ENCODE data around the gene TEX10.
"Not testable (repeated sequence)": the region's sequence is repeated elsewhere in the genome, so short reads cannot be mapped to it uniquely, and the experiment has no call there.

TEX10 gene

DNA sequence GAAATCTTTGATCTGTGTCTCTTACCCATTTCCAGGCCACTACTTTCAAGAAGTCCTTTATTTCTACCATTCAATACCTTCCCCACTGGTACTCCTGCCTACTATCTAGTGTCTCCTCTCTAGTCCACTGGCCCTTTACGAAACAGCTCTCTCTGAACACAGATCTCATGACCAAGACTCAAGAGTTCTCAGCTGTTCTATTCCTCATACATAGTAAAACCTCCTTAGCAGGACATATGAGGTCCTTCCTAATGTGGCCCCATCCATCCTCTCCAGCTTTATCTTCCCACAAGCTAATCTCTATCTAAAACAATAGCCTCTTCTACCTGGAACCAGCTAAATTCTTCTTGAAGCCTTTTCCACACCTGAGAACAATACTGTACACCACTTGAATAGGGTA, 2.6 kb downstream of the TEX10 start:
- DNase-seq (ENCODE audit: low spot score) = no peak

DNA sequence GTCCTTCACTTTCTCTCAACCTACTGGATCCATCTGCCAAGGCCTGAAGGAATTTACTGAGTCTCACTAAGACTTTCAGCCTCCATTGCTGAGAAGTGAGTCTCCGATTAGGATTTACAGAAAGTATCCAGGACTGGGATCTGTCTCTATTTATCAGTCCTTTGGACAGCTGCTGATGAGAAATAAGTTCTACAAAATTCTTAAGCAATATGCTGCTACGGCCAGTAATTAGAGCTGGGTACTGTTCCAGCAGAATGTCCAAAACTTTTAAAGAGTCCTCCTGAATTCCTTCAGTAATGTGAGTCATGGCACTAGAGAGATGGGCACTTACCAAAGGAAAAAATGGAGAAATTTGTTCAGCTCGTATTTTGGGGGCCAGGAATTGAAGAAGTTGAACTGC, 5.9 kb downstream of the TEX10 start:
- DNase-seq (ENCODE audit: low spot score) = no peak

DNA sequence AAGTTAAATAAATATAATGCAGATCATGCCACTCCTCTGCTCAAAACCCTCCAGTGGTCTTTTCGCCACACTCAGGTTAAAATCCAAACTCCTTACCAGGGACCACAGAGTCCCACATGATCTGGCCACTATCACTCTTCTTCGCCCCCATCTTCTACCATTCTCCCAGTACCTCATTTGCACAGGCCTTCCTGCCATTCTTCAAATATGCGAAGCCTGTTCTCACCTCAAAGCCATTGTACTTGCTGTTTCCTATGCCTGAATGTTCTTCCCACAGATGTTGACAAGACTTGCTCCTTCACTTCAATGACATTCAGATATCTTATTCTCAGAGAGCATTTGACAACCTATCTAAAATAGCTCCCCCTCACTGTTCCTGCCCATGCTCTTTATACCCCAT, 10.9 kb downstream of the TEX10 start:
- DNase-seq (ENCODE audit: low spot score) = no peak

DNA sequence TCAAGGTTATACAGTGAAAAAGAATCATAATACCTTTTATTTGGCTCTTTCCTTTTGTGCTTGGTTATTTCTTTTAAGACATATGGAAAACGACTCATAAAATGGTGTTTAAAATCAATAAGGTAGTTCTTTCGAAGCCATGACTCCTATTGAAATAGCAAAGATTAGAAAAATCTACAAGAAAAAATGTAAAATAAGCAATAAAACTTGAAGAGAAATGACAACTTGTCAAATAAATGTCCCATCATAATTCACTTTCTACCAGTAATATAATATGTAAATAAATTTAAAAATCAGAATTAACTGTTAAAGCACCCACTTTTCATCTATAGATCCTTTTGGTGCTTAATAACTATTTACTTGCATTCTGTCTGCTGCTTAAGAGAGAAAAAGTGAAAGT, 12.5 kb downstream of the TEX10 start:
- DNase-seq (ENCODE audit: low spot score) = no peak

DNA sequence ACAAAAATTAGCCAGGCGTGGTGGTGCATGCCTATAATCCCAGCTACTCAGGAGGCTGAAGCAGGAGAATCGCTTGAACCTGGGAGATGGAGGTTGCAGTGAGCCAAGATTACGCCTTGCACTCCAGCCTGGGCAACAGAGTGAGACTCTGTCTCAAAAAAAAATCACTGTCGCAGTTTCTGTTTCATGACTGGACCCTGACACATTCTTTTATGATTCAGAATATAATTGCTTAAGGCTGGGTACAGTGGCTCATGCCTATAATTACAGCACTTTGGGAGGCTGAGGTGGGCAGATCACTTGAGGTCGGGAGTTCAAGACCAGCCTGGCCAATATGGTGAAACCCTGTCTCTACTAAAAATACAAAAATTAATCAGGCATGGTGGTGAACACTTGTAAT, 14.0 kb downstream of the TEX10 start:
- not testable (repeated sequence) for DNase-seq (ENCODE audit: low spot score)

DNA sequence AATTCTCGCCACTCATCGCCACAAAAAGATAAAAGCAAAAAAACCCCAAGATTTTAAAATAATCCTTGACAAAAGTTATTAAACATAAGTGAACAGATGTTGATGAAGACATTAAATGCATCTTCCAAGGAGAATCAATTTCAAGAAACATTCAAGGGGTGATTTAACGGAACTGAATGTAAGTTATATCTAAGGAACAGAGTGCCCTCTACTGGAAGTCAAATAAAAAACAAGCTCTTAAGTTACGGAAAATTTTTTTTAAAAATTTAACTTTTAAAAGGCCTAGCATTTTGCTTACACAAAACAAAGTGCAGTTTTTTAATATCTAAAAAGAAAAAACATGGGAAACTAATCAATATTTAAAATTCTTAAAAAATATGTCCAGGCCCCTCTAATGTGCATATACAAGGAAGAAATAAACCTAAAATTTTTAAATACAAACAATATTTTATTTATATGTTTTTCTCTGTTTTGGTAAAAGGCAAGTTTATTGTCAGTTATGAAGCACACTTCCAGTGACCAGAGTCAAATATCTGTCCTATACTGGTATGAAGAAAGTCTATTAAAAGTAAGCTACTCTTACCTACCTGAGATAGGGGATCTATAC, 28.0 kb downstream of the TEX10 start:
- DNase-seq (ENCODE audit: low spot score) = peak; percentile 48

DNA sequence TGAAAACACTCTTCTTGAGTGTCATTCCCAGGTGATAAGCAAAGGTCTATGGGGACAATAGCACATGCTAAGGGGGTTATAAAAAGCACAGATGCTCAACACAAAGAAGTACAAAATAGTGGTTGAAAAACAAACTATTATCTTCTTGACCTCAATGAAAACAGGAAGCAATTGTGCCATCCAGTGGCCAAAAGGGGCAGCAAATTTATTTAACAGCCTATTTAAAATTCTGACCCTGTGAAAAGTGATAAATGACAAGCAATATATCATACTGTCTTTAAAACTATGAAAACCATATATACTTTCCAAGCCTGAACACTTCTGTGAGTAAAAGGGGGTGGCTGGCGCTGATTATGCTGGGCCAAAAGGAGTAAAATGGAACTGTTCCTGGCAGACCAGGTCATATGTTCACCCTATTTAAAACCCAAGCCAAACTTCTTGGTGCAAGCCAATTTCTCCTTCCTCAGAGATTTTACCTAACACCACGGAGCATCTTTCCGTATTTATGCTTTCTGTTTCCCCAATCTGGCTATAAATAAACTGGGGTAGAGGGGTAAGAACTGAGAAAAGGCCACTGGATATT, 29.7 kb downstream of the TEX10 start:
- DNase-seq (ENCODE audit: low spot score) = peak; percentile 34

DNA sequence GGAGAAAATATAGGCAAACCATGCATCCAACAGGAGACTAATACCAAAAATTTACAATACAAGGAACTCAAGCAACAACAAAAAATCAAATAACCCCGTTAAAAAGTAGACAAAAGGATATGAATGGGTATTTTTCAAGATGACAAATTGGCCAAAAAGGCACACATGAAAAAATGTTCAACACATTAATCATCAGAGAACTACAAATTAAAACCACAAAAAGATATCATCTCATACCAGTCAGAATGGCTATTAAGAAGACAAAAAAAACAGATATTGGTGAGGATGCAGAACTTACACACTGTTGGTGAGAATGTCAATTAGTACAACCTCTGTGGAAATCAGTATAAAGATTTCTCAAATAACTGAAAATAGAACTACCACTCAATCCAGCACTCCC, 35.0 kb downstream of the TEX10 start:
- DNase-seq (ENCODE audit: low spot score) = no peak

DNA sequence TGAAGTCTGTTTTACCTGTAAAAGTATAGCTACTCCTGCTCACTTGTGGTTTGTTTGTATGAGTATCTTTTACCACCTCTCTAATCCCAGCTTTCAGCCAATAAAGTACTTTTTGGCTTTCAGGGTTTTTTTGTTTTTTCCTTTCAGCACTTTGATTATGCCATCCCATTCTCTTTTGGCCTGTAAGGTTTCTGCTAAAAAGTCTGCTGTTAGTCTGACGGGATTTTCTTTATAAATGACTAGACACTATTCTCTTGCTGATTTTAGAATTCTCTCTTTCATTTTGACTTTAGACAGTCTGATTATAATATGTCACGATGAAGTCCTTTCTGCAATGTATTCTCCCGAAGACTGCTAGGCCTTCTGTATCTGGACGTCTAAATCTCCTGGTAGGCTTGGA, 37.2 kb downstream of the TEX10 start:
- DNase-seq (ENCODE audit: low spot score) = no peak

DNA sequence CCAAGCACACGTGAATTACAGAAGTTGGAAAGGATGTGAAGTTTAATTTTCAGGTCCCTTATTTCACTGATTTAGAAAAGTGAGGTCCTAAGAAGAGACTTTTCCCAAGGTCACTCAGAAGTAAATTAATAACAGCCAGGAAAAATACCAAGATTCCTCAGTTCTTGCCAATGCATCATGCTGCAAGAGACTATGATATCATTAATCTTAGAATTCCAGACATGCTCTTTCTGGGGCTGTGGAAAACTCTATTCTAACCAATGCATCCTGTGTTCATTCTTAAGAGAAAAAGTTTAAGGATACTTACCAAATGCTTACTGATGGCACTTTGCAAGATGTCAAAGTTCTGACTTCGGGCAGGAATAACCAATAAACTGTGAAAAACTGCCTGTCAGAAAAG, 42.8 kb downstream of the TEX10 start:
- no peak for DNase-seq (ENCODE audit: low spot score)

DNA sequence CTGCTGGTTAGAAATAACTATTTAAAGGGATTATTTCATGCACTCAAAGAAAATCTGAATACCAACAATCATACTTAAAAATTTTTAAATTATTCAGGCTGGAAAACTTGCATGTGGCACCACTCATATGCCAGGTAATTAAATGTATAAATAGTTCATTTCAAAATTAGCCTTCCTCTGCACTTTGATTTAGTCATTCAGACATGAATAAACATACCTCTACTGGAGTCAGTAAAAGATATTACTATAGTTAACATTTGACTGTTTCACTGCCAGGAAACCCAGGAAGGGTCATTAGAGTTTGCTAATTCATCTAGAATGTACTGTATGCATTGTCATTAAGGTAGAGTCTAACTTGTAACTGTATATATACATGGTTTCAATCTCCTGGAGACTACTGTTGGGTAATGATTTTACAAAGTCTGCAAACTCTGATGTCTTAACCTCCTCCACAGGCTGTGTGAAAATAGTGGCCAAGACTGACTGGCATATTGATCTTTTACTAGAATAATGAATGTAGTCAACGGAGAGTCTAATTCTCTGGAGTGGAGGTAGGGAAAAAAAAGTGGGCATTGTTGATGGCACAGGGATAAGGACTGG, 43.7 kb downstream of the TEX10 start:
- no peak for DNase-seq (ENCODE audit: low spot score)

DNA sequence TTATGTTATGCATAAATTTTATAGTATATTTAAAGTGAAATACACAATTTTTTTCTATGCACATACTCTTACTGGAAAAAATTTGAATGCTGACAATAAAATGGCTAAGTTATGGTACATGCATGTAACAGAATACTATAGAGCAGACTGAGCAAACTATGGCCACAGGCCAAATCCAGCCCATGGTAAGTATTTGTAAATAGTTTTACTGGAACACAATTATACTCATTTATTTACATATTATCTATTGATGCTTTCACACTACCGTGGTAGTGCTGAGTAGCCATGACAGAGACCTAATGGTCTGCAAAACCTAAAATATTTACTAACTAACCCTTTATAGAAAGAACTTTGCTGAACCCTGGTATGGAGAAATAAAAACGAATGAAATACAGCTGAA, 45.7 kb downstream of the TEX10 start:
- no peak for DNase-seq (ENCODE audit: low spot score)

DNA sequence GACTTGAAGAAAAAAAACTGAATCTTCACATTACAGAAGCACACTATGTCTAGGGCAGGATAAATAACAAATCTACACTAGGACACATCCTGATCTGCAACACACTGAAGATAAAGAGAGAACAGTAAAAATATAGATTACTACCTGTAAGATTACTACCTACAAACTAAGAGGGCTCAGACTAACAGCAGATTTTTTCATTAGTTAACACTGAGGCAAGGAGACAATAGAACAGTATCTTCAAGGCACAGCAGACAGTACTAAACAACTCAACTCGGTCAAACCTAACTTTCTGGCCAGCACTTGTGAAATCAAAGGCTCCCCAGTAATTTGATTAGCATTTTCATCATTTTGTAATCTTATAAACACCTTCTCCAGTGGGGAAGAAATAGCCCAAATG, 46.5 kb downstream of the TEX10 start:
- no peak for DNase-seq (ENCODE audit: low spot score)

DNA sequence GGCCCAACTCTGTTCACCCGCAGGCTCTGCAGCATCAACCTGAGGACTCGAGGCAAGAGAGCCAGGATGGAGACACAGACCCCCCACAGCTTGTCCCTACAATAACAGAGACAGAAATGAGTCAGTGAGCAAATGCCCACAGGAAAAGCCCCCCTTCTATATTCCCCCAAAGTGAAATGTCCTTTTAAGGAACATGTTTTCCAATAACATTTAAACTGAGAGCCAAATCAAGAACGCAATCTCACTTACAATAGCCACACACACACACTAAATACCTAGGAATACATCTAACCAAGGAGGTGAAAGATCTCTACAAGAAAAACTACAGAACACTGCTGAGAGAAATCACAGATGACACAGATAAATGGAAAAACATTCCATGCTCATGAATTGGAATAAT, 49.0 kb downstream of the TEX10 start:
- no peak for DNase-seq (ENCODE audit: low spot score)

DNA sequence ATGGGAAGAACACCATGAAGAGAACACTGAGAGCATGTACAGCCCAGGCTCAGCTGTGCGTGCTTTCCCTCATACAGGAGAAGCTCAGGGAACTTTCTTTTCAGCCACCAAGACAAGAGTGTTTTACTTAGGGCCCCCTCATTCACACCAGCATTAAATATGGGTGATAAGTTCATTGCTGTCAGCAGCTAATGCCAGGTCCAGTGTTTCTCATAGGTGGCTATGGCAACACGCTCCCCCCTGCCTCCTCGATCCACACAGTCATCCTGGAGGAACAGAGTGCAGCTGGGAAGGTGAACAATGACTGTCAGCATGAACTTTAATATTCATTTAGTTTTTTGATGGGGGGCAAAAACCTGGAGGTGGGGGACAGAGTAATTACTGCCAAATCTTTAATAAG, 54.4 kb downstream of the TEX10 start:
- no peak for DNase-seq (ENCODE audit: low spot score)

DNA sequence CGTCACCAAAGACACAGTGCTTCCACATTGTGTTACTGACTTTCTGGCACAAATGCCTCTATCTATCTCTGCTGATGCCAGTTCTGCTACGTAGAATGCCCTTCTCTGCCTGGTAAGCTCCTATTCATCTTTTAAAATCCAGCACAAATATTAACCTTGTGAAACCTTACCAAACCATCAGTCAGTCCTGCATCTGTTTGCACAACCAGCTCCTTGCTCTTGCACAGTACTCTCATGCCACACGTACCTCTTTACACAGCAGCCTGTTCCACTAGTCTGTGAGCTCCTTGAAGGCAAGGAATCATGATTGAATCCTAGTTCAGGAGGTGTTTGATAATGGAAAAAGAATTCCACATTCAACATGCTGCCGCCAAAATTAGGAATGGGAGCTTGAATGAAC, 56.3 kb downstream of the TEX10 start:
- DNase-seq (ENCODE audit: low spot score) = no peak

DNA sequence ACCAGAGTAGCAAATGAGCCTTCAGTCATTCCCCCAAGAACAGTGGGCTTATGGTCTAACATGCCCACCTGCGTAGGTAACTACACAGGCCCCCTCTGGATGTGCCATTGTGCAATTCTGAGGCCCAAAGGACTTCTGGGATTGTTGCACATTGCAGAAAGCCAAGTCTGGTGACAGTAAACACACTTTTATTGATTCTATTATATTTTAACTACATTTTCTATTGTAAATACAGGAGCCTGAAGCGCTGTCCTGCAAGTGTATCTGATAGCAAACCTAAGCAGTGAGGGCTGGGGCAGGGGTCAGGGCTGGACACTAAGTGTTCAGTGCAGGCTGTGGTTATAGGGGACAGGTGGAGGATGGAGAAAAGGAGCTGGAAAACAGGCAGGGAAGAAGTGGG, 57.5 kb downstream of the TEX10 start:
- no peak for DNase-seq (ENCODE audit: low spot score)

DNA sequence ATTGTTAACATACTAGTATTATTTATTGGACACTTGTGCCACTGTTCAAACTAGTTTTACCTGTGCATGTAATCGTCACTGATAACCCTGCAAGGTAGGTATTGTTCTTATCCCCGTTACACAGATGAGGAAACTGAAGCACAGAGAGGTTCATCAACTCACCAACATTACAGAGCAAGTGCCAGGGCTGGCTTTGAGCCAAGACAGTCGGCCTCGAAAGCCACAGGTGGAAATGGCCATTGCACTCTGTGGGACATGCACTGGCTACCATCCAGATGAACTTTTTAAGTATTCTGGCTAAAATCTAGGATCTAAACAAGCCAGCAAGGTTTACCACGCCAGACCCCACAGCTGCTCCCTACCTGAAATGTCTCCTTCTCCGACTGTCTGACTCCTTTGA, 57.9 kb downstream of the TEX10 start:
- no peak for DNase-seq (ENCODE audit: low spot score)

DNA sequence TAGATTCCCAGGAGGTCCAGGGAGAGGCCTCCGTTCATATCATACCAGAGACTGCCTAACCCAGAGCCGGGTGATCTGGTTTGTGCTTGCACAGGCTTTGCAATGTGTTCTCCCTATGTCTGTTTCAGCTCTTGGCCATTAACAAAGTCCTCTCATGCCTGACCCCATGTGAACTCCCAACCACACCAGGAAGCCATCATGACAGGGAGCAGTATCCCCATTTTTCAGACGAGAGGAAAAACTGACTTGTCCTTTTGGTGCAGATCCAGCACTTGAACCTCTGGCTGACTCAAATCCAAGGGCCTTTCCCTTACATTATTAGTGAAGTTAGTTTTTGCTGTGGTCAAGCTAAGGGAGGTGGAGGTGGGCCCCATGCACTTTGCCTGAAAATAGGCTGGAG, 58.4 kb downstream of the TEX10 start:
- DNase-seq (ENCODE audit: low spot score) = no peak

DNA sequence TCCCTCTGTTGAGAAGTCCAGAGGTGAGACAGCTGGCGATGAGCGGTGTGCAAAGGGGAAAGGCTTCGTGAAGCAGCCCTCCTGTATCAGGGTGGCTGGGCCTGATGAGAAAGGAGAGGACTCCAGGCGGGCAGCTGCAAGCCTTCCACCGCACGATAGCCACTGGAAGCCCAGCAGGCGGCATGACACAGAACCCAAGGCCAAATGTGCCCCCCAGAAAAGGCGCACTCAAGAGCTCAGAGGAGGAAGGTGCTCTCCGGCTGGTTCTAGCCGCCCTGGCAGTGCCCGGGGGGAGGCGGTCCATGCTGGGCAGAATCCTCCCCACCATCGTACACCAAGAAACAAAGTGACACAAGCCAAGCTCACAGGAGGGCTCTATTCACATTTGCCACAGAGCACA, 60.3 kb downstream of the TEX10 start:
- no peak for DNase-seq (ENCODE audit: low spot score)

DNA sequence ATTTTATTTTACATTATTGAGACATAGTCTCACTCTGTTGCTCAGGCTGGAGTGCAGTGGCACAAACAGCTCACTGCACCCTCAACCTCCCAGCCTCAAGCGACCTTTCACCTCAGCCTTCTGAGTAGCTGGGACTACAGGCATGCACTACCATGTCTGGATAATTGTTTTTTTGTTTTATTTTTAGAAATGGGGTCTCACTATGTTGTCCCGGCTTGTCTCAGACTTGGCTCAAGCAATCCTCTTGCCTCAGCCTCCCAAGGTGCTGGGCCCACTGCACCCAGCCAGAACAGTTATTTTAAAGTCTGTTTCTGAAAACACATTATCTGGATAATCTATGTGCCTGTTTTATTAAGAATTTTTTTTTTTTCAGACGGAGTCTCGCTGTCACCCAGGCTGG, 62.0 kb downstream of the TEX10 start:
- no peak for DNase-seq (ENCODE audit: low spot score)

DNA sequence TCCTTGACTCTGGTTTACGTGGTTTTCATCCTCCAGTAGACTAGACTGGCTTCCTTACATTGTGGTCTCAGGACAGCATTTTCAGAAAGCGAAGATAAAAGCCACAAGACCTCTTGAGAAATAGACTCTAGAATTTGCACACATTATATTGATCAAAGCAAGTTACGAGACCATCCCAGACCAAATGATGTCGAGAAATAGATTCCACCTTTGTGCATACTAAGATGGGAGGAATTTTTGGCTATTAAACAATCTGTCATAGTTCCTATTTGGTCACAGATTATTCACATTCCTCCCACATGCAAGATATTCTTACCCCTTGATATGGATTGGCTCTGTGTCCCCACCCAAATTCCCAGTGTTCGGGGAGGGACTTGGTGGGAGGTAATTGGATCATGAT, 65.6 kb downstream of the TEX10 start:
- no peak for DNase-seq (ENCODE audit: low spot score)

DNA sequence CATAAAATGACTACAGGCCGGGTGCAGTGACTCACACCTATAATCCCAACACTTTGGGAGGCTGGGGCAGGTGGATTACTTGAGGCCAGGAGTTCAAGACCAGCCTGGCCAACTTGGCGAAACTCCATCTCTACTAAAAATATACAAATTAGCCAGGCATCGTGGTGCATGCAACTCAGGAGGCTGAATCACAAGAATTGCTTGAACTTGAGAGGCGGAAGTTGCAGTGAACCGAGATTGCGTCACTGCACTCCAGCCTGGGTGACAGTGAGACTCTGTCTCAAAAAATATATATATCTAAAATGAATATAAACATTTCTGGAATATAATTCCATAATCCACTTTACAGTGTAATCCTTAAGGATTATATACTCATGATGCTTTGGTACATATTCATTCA, 66.5 kb downstream of the TEX10 start:
- no peak for DNase-seq (ENCODE audit: low spot score)

DNA sequence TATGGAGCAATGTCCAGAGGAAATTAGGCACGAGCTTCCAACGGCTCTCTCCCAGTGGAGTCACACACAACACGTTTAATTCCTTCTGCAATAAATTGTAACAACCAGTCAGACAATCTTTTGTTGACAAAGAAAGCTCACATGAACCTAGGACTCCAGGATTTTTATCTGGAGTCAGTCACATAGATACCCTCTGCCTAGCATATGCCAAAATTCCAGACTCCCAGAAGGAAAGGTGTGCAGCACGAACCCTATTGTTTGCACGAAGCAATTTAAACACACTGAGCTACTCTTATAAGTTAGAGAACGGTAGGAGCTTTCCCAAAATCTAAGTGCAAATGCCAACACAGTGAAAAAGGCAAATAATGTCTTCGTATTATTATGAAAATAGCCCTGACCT, 67.1 kb downstream of the TEX10 start:
- DNase-seq (ENCODE audit: low spot score) = no peak
